Measurements from ENCODE around the gene PVALEF.

DNA sequence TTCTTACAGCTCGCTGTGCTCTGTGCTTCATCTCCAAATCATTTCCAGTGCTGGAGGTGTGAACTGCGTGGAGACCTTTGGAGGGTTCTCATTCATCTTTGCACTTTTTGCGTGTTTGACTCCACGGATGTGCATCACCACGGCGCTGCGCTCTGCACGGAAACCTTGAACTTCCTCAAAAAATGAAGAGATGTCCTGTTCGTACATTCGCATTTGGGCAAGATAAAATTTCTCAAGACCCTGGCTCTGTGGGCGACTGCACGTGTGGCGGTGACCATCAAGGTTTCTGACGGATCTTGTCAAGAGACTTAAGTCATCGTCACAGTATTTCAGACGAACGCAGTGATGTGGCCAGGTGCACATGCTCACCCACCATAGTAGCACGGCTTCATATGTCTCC is 10.3 kb upstream of the PVALEF start:
- TF ChIP-seq, protein P1, sequence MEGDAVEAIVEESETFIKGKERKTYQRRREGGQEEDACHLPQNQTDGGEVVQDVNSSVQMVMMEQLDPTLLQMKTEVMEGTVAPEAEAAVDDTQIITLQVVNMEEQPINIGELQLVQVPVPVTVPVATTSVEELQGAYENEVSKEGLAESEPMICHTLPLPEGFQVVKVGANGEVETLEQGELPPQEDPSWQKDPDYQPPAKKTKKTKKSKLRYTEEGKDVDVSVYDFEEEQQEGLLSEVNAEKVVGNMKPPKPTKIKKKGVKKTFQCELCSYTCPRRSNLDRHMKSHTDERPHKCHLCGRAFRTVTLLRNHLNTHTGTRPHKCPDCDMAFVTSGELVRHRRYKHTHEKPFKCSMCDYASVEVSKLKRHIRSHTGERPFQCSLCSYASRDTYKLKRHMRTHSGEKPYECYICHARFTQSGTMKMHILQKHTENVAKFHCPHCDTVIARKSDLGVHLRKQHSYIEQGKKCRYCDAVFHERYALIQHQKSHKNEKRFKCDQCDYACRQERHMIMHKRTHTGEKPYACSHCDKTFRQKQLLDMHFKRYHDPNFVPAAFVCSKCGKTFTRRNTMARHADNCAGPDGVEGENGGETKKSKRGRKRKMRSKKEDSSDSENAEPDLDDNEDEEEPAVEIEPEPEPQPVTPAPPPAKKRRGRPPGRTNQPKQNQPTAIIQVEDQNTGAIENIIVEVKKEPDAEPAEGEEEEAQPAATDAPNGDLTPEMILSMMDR (optimal IDR thresholded peaks at IDR 0.05 in 1 of 3, IDR thresholded peaks at IDR 0.05 in 1 of 3, conservative IDR thresholded peaks at IDR 0.05 in 1 of 3; ENCODE audit: extremely low read depth in 1 of 3, insufficient read depth in 2 of 3, low read length in 3 of 3) = no peak
- TF ChIP-seq EZH2 (IDR thresholded peaks at IDR 0.05; ENCODE audit: low read length) = no peak

Data from keratinocyte (primary cell).